IPS-18a (cell line): ENCODE results near the gene RFTN1.
"Not testable (repeated sequence)": the region's sequence is repeated elsewhere in the genome, so short reads cannot be mapped to it uniquely, and the experiment has no call there.

Experiments
- H3K27ac ChIP-seq: one replicate; pipeline ENCODE4 v1.5.1; 2013; ENCODE audit warnings: low read length
- H3K27me3 ChIP-seq: one replicate; pipeline ENCODE4 v1.6.1; 2013; ENCODE audit warnings: mild to moderate bottlenecking, low read length; ENCODE audit not compliant: control insufficient read depth, insufficient read depth
- H3K36me3 ChIP-seq: one replicate; pipeline ENCODE4 v1.6.1; 2013; ENCODE audit warnings: low read depth, low read length; ENCODE audit not compliant: control insufficient read depth
- H3K4me1 ChIP-seq: one replicate; pipeline ENCODE4 v1.6.1; 2013; ENCODE audit warnings: low read depth, low read length; ENCODE audit not compliant: control insufficient read depth
- H3K4me3 ChIP-seq: one replicate; pipeline ENCODE4 v1.5.1; 2013; ENCODE audit warnings: low read length
- H3K9ac ChIP-seq: one replicate; pipeline ENCODE4 v1.6.1; 2013; ENCODE audit warnings: mild to moderate bottlenecking, low read length, moderate library complexity
- H3K9me3 ChIP-seq: one replicate; pipeline ENCODE4 v1.6.1; 2013; ENCODE audit warnings: low read depth, low read length; ENCODE audit not compliant: control insufficient read depth

Gene RFTN1

GRCh38 chr3:16490062-16490619, 23.4 kb downstream of the RFTN1 start:
- Histone ChIP-seq H3K27ac (no peak overlapping the region), H3K9me3 (no peaks in the 10 kb centered on the region), H3K27me3 (no peaks in the 10 kb centered on the region), H3K36me3 (no peaks in the 10 kb centered on the region), H3K4me1 (peaks cover under 1% of the 10 kb centered on the region), H3K9ac (no peak overlapping the region), H3K4me3 (no peak overlapping the region)

GRCh38 chr3:16489326-16490061, 24.0 kb downstream of the RFTN1 start:
- H3K27me3 ChIP-seq, H3K4me3 ChIP-seq, H3K4me1 ChIP-seq, H3K27ac ChIP-seq, H3K36me3 ChIP-seq, H3K9me3 ChIP-seq, H3K9ac ChIP-seq: not testable (repeated sequence)

- no peaks in the 10 kb centered on the region for H3K9me3 ChIP-seq
These were observed 24.9 kb downstream of the RFTN1 start for GRCh38 chr3:16488637-16489036.

GRCh38 chr3:16487511-16488175, 25.9 kb downstream of the RFTN1 start:
- peaks cover 17% of the 10 kb centered on the region for H3K4me1 ChIP-seq
- H3K36me3 ChIP-seq, result no peaks in the 10 kb centered on the region
- H3K9me3 ChIP-seq, result no peaks in the 10 kb centered on the region
- peaks cover 5% of the 10 kb centered on the region for H3K27me3 ChIP-seq
- H3K4me3 ChIP-seq, result no peak overlapping the region
- H3K27ac ChIP-seq, result no peak overlapping the region
- no peak overlapping the region for H3K9ac ChIP-seq

More at GRCh38 chr3:16488637-16489036, 24.9 kb downstream of the RFTN1 start:
- H3K27me3 ChIP-seq, result peaks cover 5% of the 10 kb centered on the region
- no peak overlapping the region for H3K9ac ChIP-seq
- no peaks in the 10 kb centered on the region for H3K36me3 ChIP-seq
- H3K4me3 ChIP-seq, result no peak overlapping the region
- H3K27ac ChIP-seq, result no peak overlapping the region
- H3K4me1 ChIP-seq, result peaks cover 9% of the 10 kb centered on the region

GRCh38 chr3:16486951-16487480, 26.5 kb downstream of the RFTN1 start:
- H3K27me3 ChIP-seq, result peaks cover 8% of the 10 kb centered on the region
- H3K4me3 ChIP-seq, result no peak overlapping the region
- no peak overlapping the region for H3K27ac ChIP-seq
- H3K36me3 ChIP-seq, result no peaks in the 10 kb centered on the region
- H3K9ac ChIP-seq, result no peak overlapping the region
- H3K4me1 ChIP-seq, result peaks cover 24% of the 10 kb centered on the region
- H3K9me3 ChIP-seq, result no peaks in the 10 kb centered on the region

GRCh38 chr3:16486201-16486600, 27.3 kb downstream of the RFTN1 start:
- Histone ChIP-seq H3K9ac (no peak overlapping the region), H3K27ac (no peak overlapping the region), H3K4me3 (no peak overlapping the region), H3K27me3 (peaks cover 16% of the 10 kb centered on the region), H3K36me3 (no peaks in the 10 kb centered on the region), H3K9me3 (no peaks in the 10 kb centered on the region), H3K4me1 (peaks cover 31% of the 10 kb centered on the region)

GRCh38 chr3:16485395-16485992, 28.0 kb downstream of the RFTN1 start:
- Histone ChIP-seq H3K9ac (no peak overlapping the region), H3K27ac (no peak overlapping the region), H3K4me1 (peaks cover 38% of the 10 kb centered on the region), H3K4me3 (no peak overlapping the region), H3K9me3 (no peaks in the 10 kb centered on the region), H3K27me3 (peaks cover 18% of the 10 kb centered on the region), H3K36me3 (no peaks in the 10 kb centered on the region)

- Histone ChIP-seq H3K9ac (no peak overlapping the region), H3K36me3 (no peaks in the 10 kb centered on the region), H3K27ac (no peak overlapping the region), H3K4me1 (peaks cover 42% of the 10 kb centered on the region), H3K4me3 (no peak overlapping the region), H3K27me3 (peaks cover 18% of the 10 kb centered on the region), H3K9me3 (no peaks in the 10 kb centered on the region)
These were observed 28.5 kb downstream of the RFTN1 start for GRCh38 chr3:16484984-16485383.

- Histone ChIP-seq H3K27ac (no peak overlapping the region), H3K9me3 (no peaks in the 10 kb centered on the region), H3K27me3 (peaks cover 18% of the 10 kb centered on the region), H3K36me3 (no peaks in the 10 kb centered on the region), H3K4me1 (peaks cover 42% of the 10 kb centered on the region), H3K9ac (no peak overlapping the region), H3K4me3 (no peak overlapping the region)
These were observed 29.3 kb downstream of the RFTN1 start for GRCh38 chr3:16484216-16484615.

GRCh38 chr3:16482770-16483531, 30.5 kb downstream of the RFTN1 start:
- no peak overlapping the region for H3K4me3 ChIP-seq
- H3K27ac ChIP-seq, result no peak overlapping the region
- H3K27me3 ChIP-seq, result peaks cover 18% of the 10 kb centered on the region
- H3K4me1 ChIP-seq, result peaks cover 42% of the 10 kb centered on the region
- H3K9ac ChIP-seq, result no peak overlapping the region
- no peaks in the 10 kb centered on the region for H3K9me3 ChIP-seq
- H3K36me3 ChIP-seq, result no peaks in the 10 kb centered on the region
